HL-60 (cell line): Measurements from ENCODE around the gene SLC41A3.
"Not testable (repeated sequence)": the region's sequence is repeated elsewhere in the genome, so short reads cannot be mapped to it uniquely, and the experiment has no call there.

Source experiments
- CTCF ChIP-seq: IDR thresholded peaks from one replicate; pipeline ENCODE4 v1.5.1; 2011; ENCODE audit warnings: low read length, control low read depth, inconsistent platforms; ENCODE audit not compliant: insufficient read depth
- POLR2AphosphoS5 ChIP-seq: IDR thresholded peaks from 2 replicates; pipeline ENCODE4 v1.6.1; 2012; ENCODE audit warnings: low read depth
- REST ChIP-seq: IDR thresholded peaks from 2 replicates; pipeline ENCODE4 v1.6.1; 2012; ENCODE audit warnings: low read depth; ENCODE audit not compliant: insufficient replicate concordance
- SPI1 ChIP-seq: IDR thresholded peaks from 2 replicates; pipeline ENCODE4 v1.6.1; 2012; ENCODE audit warnings: low read depth, mild to moderate bottlenecking, borderline replicate concordance

GRCh38 chr3:126096274-126096673, 12.3 kb upstream of the SLC41A3 start:
- not testable (repeated sequence) for TF ChIP-seq CTCF, SPI1, POLR2AphosphoS5, REST
